Ovary (tissue), 9 donors: ENCODE measurements around the gene TMSB10. TPM values are rescaled to one million over a fixed set of nuclear protein-coding genes. Genes with fewer than 3 reads are reported as not detected.

Source experiments
- DNase-seq, 5 donors: peaks; one replicate each; pipeline ENCODE4 v3.0.0-alpha.2; 2019 to 2020
- H3K27ac ChIP-seq, 2 donors: fragments of 200-600 bp; one replicate each; pipeline versions ENCODE4 v1.5.1 to v1.8.0; 2019 to 2022
- H3K27me3 ChIP-seq: fragments of 200-600 bp; one replicate; pipeline ENCODE4 v1.8.0; 2022
- H3K36me3 ChIP-seq: fragments of 200-600 bp; sonication (generic); one replicate; pipeline ENCODE4 v1.5.1; 2019
- H3K4me1 ChIP-seq: one replicate; pipeline ENCODE4 v1.8.1; 2013; ENCODE audit warnings: mild to moderate bottlenecking, moderate library complexity; ENCODE audit not compliant: insufficient read depth
- H3K4me3 ChIP-seq: fragments of 200-600 bp; sonication (generic); one replicate; pipeline ENCODE4 v1.5.1; 2017
- H3K9me3 ChIP-seq, 2 donors: fragments of 200-600 bp in 1 of 2; sonication (generic) in 1 of 2; one replicate each; pipeline versions ENCODE4 v1.5.1 to v1.8.1; 2013 to 2019; ENCODE audit warnings: mild to moderate bottlenecking in 1 of 2, moderate library complexity in 1 of 2
- CTCF ChIP-seq, 3 donors: fragments of 450-650 bp in 2 of 3; fragments of 200-600 bp in 1 of 3; IDR thresholded peaks; one replicate each; pipeline versions ENCODE4 v1.5.1 to v1.8.0; 2016 to 2022; ENCODE audit warnings: antibody characterized with exemption in 3 of 3, mild to moderate bottlenecking in 1 of 3
- EP300 ChIP-seq: sonication (generic); formaldehyde crosslinking; IDR thresholded peaks from one replicate; pipeline ENCODE4 v1.6.1; 2017; ENCODE audit warnings: antibody characterized with exemption
- POLR2A ChIP-seq: fragments of 450-650 bp; IDR thresholded peaks from one replicate; pipeline ENCODE4 v1.6.1; 2017; ENCODE audit warnings: antibody characterized with exemption, mild to moderate bottlenecking, moderate library complexity
- WGBS, 3 donors: extraction: QIAGEN DNeasy Blood & Tissue Kit in 1 of 3; methylation state at CpG; one replicate each; pipeline versions ENCODE4 v1.1.5 to v1.1.7; 2013 to 2017; 5-methylcytosine and 5-hydroxymethylcytosine counted together
- intact Hi-C, 4 donors: fragments of 100-400 bp; cut with DNase I; formaldehyde crosslinking; loops; one replicate each; pipeline versions ENCODE4 v1.11.0 to v1.15.1; 2022 to 2023
- polyA plus RNA-seq, 2 donors: library from polyadenylated mRNA; stranded (reverse); fragments of 200-250 nt in 1 of 2; fragments of 350-450 nt in 1 of 2; fragmentation: Illumina TruSeq in 1 of 2; extraction: RNeasy Lipid Tissue Mini Kit (QIAGEN cat#74804) in 1 of 2; gene quantifications; one replicate each; pipeline ENCODE4 v1.2.3, GENCODE V29; 2013 to 2014
- total RNA-seq, 7 donors: library from RNA; depleted of rRNA in 2 of 7; stranded (reverse); fragments of >200 nt in 2 of 7; fragmentation: NEBNext Ultra II Directional in 3 of 7; extraction: Animal tissue kit (Norgen Biotek cat#: 25700) in 3 of 7; gene quantifications; one replicate each; pipeline versions ENCODE4 v1.1.0 to v1.2.4, GENCODE V29; 2016 to 2023
- donor health status: DM: no; HTN: no; CAD: no; lungs with moderate emphysema.
- donor health status: DM: no; HTN: no; CAD: no.
- donor health status: Bipolar disorder and iron deficiency.
- donor health status: DM: yes; HTN: yes; CAD: no.
- donor health status: DM: no; HTN: no; CAD: no.
- donor health status: DM: yes; HTN: yes; CAD: no.

Gene TMSB10
- total and polyA plus RNA-seq, 9 donors: 1,247 to 5,558 (median 2,639) TPM

GRCh38 chr2:84858123-84858522, 47.3 kb upstream of the TMSB10 start:
- Histone ChIP-seq H3K36me3 (no peaks in the 10 kb centered on the region), H3K27me3 (no peaks in the 10 kb centered on the region), H3K9me3 (no peaks in the 10 kb centered on the region), H3K4me1 (no peaks in the 10 kb centered on the region), H3K4me3 (no peak overlapping the region), H3K27ac (no peak overlapping the region)
- WGBS, 3 donors: 86 to 96% (median 91%) methylated on average over 3 of the region's 3 CpGs
- TF ChIP-seq POLR2A (no peak), EP300 (no peak), CTCF (IDR thresholded peaks at IDR 0.05) (no peak)
- no peak for DNase-seq
- intact Hi-C loops: no loop called here

GRCh38 chr2:84858937-84859336, 46.5 kb upstream of the TMSB10 start:
- Histone ChIP-seq H3K27me3 (no peaks in the 10 kb centered on the region), H3K9me3 (no peaks in the 10 kb centered on the region), H3K4me1 (no peaks in the 10 kb centered on the region), H3K27ac (no peak overlapping the region), H3K4me3 (no peak overlapping the region), H3K36me3 (no peaks in the 10 kb centered on the region)
- no peak for TF ChIP-seq CTCF (IDR thresholded peaks at IDR 0.05)
- TF ChIP-seq EP300: no peak
- TF ChIP-seq POLR2A: no peak
- WGBS, 3 donors: 76 to 78% (median 77%) methylated on average over 3 of the region's 3 CpGs
- intact Hi-C loops: no loop called here
- DNase-seq: no peak

- no peaks in the 10 kb centered on the region for H3K9me3 ChIP-seq
- H3K27me3 ChIP-seq: no peaks in the 10 kb centered on the region
- no peak overlapping the region for H3K4me3 ChIP-seq
- DNase-seq: no peak
- WGBS, 3 donors: 73 to 90% (median 88%) methylated on average over 6 of the region's 6 CpGs
- no peak overlapping the region for H3K27ac ChIP-seq
- H3K36me3 ChIP-seq: no peaks in the 10 kb centered on the region
- TF ChIP-seq CTCF (IDR thresholded peaks at IDR 0.05) (no peak), POLR2A (no peak), EP300 (no peak)
- no peaks in the 10 kb centered on the region for H3K4me1 ChIP-seq
- intact Hi-C loops: no loop called here
These were observed 43.9 kb upstream of the TMSB10 start for GRCh38 chr2:84861539-84861938.

- Histone ChIP-seq H3K4me1 (no peaks in the 10 kb centered on the region), H3K36me3 (no peaks in the 10 kb centered on the region), H3K9me3 (no peaks in the 10 kb centered on the region), H3K27me3 (no peaks in the 10 kb centered on the region), H3K4me3 (no peak overlapping the region), H3K27ac (no peak overlapping the region)
- no peak for TF ChIP-seq POLR2A
- TF ChIP-seq EP300: no peak
- no peak for TF ChIP-seq CTCF (IDR thresholded peaks at IDR 0.05)
- WGBS, 3 donors: 81 to 91% (median 91%) methylated on average over 6 of the region's 6 CpGs
- DNase-seq: no peak
- intact Hi-C loops: no loop called here
These were observed 43.5 kb upstream of the TMSB10 start for GRCh38 chr2:84862006-84862405.
